Activated T-helper 17 cell treated with anti-CD3 and anti-CD28 coated beads, Interleukin-2, amount 50 U/mL, for 72 hours (primary cell): ENCODE data around the gene GAGE12E. TPM values are rescaled to one million over a fixed set of nuclear protein-coding genes. Genes with fewer than 3 reads are reported as not detected.

ENCODE experiments used
- total RNA-seq, 2 donors: library from RNA; stranded (reverse); gene quantifications; one replicate each; pipeline ENCODE4 v1.2.3, GENCODE V29; 2022

The GAGE12E gene
- total RNA-seq, 2 donors from 2014 or later = not detected

Other genes starting within 250 kb of the GAGE12E start
- gene GAGE10, start 247.6 kb upstream of the GAGE12E start, total RNA-seq = not detected
- not detected for gene GAGE12J, start 229.3 kb upstream of the GAGE12E start, total RNA-seq
- gene GAGE13, start 219.7 kb upstream of the GAGE12E start, total RNA-seq = not detected
- gene GAGE12C, start 19.1 kb upstream of the GAGE12E start, total RNA-seq = not detected
- gene GAGE12D, start 9.6 kb upstream of the GAGE12E start, total RNA-seq = not detected
- gene GAGE12F, start 9.6 kb downstream of the GAGE12E start, total RNA-seq = not detected
- not detected for gene GAGE12G, start 19.1 kb downstream of the GAGE12E start, total RNA-seq
- gene GAGE12H, start 28.7 kb downstream of the GAGE12E start, total RNA-seq = not detected
- gene GAGE2A, start 38.2 kb downstream of the GAGE12E start, total RNA-seq = not detected
- gene GAGE1, start 47.7 kb downstream of the GAGE12E start, total RNA-seq = not detected
- gene PAGE1, start 144.7 kb downstream of the GAGE12E start, total RNA-seq = not detected